Middle frontal gyrus (tissue), 1 donor: ENCODE results near the gene STX10.
"Not testable (repeated sequence)": the region's sequence is repeated elsewhere in the genome, so short reads cannot be mapped to it uniquely, and the experiment has no call there.

Experiments
- DNase-seq: peaks from one replicate; pipeline ENCODE4 v3.0.0-alpha.2; 2015; ENCODE audit warnings: low spot score; ENCODE audit errors: extremely low spot score

STX10 gene

GRCh38 chr19:13150187-13150930, at the start of gene STX10, which contains the start of gene IER2:
STX10 (minus strand) TSS chr19:13150375; CDS start chr19:13150173, 202 bp downstream.
IER2 (plus strand) TSS chr19:13150411; CDS start chr19:13153187, 2,776 bp downstream.
- peak; percentile 94 for DNase-seq

GRCh38 chr19:13198634-13199033, 48.5 kb upstream of the STX10 start:
- DNase-seq = no peak

GRCh38 chr19:13195678-13196077, 45.5 kb upstream of the STX10 start:
- DNase-seq = no peak

- no peak for DNase-seq
Observed at GRCh38 chr19:13190781-13191540, 40.8 kb upstream of the STX10 start.

GRCh38 chr19:13189600-13189999, 39.4 kb upstream of the STX10 start:
- no peak for DNase-seq

GRCh38 chr19:13187419-13187818, 37.2 kb upstream of the STX10 start:
- DNase-seq = no peak

GRCh38 chr19:13186688-13187087, 36.5 kb upstream of the STX10 start:
- DNase-seq = not testable (repeated sequence)

- DNase-seq = not testable (repeated sequence)
Observed at GRCh38 chr19:13185763-13186657, 35.8 kb upstream of the STX10 start.

GRCh38 chr19:13184926-13185325, 34.8 kb upstream of the STX10 start:
- not testable (repeated sequence) for DNase-seq

GRCh38 chr19:13181747-13182388, 31.7 kb upstream of the STX10 start:
- DNase-seq = no peak

GRCh38 chr19:13178291-13178690, 28.1 kb upstream of the STX10 start:
- not testable (repeated sequence) for DNase-seq

GRCh38 chr19:13177584-13177983, 27.4 kb upstream of the STX10 start:
- DNase-seq = not testable (repeated sequence)

GRCh38 chr19:13176345-13176744, 26.2 kb upstream of the STX10 start:
- DNase-seq = no peak

- DNase-seq = no peak
Observed at GRCh38 chr19:13173139-13173737, 23.1 kb upstream of the STX10 start.

GRCh38 chr19:13172346-13173138, 22.4 kb upstream of the STX10 start:
- DNase-seq = no peak

GRCh38 chr19:13171146-13171545, 21.0 kb upstream of the STX10 start:
- no peak for DNase-seq

GRCh38 chr19:13169769-13170168, 19.6 kb upstream of the STX10 start:
- no peak for DNase-seq

- DNase-seq = not testable (repeated sequence)
Observed at GRCh38 chr19:13166151-13166550, 16.0 kb upstream of the STX10 start.

- DNase-seq = no peak
Observed at GRCh38 chr19:13165162-13165997, 15.2 kb upstream of the STX10 start.
